Amniotic epithelial cell (primary cell): ENCODE results near the gene ST7.

Source experiments
- DNase-seq: peaks from one replicate; pipeline ENCODE4 v3.0.0-alpha.2; 2010; ENCODE audit warnings: low read depth

ST7 gene

DNA sequence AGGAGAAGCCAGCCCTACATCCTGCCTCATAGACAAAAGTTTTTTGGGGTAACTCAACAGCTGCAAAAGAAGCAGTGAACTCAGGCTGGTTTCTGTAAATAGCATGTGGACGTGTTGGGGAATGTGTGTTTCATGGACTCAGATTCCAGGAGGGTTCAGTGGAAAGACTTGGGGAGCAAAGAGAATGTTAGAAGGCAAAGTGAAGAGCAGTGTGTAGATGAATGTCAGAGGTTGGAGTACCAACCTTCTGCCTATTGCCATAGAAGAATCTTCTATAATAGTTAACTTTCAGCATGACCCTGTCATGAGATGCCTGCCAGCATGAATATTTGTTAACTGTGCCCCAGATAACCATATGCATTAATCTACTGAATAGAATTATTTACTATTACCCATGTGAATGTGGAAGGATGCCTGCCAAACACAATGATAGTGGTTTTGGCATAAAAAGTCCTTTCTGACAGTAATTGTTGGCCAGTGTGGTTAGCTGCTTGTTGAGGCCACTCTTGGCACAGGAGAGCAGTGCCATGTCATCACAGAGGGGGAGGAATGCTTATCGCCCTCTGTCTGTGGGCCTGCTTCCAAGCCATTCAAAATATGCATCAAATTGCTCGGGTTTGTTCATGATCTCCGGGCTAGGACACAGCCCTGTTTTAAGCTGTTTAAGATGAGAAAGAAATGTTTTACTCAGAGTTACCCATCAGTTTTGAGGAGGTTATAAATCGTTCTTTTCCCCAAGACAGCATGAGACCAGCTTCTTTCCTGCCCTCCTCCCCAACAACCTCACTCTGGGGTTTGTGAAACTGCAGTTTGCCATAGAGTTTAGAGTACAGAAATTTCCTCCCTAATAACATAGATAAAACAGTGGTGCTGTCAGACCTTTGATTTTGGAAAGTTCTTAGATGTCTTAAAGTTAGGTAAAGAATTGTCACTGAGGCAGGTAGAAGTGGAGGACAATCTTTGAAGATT is 204.2 kb downstream of the ST7 start:
- DNase-seq: peak; percentile 90

DNA sequence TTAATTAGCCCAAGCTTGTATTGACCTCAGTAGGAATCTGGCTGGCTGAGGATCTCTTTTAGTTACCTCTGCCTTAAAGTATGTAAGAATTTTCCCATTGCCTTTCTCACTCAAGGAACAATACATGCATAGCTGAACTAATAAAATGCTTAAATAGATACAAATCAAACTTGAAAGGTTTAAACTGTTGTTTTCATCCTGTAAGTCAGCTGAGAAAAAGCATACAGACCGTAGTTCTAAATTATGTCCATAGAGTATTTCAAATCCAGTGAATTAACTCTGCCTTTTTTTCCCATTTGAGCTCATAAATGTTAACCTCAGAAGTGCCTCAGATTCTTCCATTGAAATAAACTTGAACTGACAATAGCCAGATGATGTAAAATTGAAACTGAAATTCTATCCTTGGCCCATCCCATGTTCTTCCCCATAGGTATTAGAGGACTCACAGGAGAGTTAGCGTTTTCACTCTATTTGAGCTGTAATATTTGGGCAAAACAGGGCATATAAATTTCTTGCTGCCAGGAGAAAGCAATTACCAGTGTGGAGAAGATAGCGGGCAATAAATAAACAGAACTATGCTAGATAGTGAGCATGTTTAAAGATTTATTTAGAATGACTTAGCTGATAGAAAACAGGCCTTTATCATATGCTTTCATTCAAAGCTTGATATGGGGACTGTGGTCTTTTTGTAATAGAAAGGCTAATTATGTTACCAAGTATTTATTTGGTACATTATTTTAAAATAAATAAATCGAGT is 205.8 kb downstream of the ST7 start:
- peak; percentile 49 for DNase-seq

DNA sequence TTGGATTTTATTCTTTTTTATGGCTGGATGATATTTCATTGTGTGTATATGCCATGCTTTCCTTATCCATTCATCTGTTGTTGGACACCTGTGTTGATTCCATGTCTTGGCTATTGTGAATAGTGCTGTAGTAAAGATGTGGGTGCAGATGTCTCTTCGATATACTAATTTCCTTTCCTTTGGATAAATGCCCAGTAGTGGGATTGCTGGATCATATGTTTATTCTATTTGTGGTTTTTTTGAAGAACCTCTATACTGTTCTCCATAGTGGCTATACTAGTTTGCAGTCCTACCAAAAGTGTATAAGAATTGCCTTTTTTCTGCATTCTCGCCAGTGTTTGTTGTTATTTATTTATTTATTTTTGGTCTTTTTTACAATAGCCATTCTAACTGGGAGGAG is 209.8 kb downstream of the ST7 start:
- DNase-seq: no peak

DNA sequence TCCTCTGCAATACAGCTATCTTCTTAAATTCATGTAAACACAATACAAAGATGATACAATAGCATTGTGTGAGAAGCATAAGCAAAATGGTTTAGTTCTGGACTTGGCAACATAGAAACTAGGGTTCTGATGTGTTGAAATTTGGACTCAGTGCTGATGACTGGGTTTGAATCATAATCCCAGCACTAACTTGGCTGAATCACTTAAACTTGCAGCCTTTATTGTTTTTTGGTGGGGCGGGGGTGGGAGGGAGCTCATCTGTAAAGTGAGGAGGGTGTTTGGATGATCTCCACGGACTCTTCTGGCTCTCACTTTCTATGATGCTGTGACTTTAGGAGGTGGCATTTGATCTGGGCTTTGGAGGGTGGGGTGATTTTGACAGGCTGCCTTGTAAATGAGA is 211.3 kb downstream of the ST7 start:
- DNase-seq: peak; percentile 32

DNA sequence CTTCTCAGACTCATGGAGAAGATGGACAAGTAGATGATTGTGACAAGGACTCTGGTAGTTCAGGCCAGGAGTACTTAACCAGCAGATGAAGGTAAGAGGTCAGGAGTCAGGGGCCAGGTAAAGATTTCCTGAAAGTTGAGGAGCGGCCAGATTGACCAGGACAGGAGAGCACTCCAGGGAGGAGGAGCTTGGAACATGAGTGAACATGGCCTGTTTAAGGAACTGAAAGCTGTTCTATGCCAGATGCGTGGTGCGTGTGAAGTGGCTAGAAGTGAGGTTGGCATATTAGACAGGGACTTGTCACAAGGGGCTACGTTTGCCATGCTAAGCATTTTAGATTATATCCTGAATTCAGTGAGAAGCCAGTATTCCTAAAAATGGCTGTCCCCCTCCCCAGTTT is 212.4 kb downstream of the ST7 start:
- DNase-seq: no peak

DNA sequence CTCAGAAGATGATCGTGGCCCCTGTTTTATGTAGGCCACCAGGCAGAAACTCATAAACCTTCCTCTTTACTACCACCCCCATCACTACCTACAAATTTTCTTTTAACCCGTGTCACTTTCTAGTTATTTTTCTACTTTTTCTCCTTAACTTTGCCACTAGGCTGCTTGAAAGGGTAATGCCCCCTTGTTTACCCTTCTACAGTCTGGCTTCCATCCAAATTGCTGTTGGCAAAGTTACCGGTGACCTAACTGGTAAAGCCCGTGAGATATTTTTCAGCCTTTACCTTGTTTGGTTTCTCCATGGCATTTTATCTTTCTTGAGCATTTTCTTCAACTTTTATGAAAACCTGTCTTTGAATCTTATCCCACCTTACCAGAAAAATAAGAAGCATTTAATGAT is 216.6 kb downstream of the ST7 start:
- DNase-seq: peak; percentile 50

DNA sequence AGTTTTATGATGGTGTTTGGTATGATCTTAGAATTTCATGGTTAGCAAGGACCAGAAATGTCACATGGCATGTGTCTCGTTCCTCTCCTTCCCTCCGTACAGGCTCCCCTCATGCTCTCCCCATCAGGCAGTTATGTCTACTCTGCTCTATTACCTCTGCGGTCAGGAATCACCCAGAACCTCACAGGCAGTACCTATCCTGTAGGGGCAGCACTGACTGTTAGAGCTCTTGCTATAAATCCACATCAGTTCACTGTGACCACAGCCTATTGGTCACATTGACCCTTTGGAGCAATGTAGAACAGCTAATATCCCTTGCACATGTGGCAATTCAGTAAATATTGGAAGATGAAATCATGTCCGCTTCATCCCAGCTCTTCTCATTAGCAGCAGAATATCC is 217.8 kb downstream of the ST7 start:
- DNase-seq: no peak

DNA sequence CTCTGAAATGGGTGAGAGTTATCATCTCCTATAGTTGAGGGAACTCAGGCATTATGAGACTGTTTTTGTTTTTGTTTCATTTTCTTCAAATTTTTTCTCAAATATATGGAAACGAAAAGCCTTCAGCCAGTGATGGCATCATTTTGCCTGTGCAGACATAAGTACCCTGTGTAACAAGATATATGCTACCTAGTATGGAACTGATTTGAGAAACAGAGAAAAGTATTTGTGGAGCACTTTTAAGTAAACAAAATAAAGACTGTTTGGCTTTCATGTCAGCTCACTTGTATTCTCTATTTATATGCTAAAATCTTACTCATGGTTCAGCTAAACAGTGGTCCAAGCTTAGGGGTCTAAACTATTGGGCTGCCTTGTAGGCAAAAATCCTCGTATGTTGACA is 219.0 kb downstream of the ST7 start:
- no peak for DNase-seq

DNA sequence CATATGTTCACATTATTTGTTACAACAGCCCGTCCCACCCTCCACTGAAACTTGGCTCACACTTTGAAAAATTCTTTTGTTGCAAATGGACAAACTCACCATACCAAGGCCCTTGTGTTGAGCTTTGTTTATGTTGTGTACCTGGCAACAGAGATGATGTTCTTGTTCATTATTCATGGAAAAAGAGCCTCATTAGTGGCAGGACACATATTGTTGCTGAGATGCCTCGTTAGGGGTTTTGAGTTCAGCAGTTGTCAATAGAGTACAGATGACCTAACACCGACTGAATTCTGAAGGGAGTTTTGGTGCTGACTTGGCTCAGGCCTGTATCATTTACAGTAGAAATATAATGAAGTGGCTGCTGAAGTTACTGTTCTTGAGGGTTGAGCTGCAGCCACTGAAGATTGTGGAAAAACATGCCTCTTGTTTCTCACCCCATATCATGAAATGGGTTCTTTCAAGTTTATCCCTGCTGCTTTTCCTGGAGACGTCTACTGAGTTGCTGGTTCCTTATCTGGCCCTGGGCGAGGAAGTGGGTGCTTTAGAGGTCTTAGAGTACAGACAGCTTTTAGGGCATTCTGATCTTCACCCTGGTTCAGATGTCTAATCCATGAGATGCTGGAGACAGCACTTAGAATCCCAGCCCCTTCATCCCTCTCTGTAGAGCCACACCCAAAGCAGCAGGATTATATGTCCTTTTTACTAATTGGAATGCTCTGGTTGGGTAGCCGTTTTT is 219.9 kb downstream of the ST7 start:
- DNase-seq: peak; percentile 41

DNA sequence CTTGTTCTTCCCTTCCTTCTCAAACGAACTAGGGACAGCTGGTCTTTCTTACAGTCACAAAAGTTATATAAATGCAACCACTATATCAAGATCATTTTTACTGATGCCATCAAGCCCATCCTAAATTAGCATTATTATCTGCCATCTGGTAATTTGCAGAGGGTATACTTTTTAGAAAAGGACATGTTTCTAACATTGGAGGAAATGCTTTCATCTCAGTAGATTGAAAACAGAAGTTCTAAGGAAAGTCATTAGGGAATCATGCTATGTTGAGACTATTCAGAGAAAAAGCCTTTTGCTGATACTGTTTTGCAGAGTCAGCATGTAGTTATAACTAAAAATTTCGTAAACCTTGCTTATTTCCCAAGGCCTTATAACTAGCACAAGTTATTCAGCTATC is 222.9 kb downstream of the ST7 start:
- DNase-seq: no peak

DNA sequence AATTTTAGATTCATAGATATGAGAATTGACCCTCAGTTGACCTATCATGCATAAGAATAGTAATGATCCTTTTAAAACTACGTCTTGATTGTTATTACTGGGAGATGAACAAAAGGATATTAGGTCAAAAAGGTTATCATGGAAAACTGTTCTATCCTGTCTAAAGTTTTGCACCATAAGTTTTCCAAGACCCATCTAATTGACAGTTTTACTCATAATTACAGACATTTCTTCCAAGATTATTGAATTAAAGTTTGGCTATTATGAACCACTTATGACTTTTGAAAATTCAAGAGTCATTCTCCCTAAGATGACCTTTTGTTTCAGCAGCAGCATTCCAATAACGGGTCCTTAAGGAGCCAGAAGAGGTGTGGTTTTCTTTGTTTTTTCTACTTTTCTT is 225.3 kb downstream of the ST7 start:
- DNase-seq: no peak

DNA sequence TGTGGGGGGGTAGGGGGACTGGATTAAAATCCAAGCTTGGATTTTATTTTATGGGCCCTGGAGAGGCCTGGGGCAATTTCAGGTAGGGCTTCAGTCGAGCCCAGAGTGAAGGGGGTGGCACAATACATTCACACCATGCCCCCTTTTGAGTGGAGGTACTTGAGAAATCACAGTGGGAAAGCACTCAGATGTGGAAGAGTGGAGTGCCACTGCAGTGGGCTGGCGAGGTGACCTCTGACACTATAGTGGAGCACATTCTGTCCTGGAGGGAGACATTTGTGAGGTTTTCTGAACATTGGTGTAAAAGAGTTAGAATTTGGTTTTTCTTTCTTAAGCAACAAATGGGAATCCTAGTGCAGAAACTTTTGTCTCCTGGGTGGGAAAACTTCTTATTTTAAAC is 226.4 kb downstream of the ST7 start:
- no peak for DNase-seq

DNA sequence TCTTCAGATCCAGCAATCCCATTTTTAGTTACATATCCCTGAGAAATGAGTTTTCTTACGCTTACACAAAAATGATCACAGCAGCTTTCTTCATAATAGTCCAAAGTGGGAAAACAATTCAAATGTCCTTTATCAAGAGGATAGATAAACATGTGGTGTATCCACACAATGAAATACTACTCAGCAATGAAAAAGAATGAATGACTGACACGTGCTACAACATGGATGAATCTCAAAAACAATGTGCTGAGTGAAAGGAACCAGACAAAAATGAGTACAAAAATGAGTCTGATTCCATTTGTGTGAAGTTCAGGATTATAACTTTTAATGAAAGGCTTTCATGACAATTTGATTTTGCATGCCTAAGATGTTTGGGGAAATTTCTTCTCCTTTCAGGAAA is 230.4 kb downstream of the ST7 start:
- DNase-seq: no peak

DNA sequence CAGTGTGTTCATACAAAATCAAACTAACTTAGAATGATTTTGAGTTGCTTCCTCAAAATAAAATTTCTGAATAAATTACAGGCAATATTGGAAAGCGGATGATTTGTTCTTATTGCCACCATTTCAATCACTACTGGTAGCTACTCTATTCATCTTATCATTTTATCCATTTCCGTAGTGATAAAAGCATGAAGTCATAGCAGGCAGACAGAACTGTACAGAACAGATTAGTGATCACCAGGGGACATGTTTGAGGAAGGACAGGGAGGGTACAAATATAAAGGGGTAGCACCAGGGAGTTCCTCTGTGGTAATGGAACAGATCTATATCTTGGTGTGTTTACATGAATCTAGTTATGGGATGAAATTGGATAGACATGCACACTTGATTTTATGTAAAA is 231.1 kb downstream of the ST7 start:
- no peak for DNase-seq

DNA sequence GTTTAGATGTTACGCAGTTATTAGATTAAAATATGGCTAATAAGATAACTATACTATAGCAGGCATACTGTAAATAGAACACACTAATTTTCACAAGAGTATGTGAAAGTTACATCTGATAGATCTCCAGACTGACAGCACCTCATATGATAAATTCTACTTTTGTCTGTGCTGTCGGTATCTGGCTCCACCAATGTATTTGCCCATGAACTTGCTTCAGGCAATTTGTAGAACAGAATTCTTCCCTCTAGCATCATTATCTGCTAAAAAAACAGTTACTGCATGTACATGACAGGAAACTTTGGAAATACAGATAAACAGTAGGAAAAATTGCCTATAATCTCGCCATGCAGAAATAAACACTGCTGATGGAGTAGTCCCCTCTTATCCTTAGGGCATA is 231.8 kb downstream of the ST7 start:
- DNase-seq: no peak

DNA sequence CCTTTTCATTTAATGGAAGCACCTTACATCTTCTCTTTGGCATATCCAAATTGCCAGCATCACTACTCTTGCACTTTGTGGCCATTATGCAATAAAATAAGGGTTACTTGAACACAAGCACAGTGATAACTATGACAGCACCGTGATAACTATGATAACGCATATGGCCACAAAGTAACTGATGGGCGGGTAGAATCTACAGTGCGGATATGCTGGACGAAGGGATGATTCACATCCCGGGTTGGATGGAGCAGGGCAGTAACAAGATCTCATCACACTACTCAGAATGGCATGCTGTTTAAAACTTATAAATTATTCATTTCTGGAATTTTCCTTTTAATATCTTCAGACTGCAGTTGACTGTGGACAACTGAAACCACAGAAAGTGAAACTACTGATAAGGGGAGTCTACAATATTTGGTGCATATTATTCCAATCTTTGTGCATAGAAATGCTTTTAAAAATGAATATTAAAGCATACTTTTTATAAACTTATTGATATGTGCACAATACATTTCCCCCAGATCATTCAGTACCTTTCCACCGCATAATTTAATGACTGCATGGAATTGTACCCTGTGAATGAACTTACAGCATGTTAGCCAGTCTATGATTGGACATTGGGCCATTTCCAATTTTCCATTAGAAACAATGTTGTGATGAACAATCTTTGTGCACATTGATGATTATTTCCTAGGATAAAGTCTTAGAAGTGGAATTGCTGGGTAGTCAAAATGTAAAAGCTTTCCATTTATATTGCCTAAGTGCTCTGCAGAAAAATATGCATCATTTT is 233.1 kb downstream of the ST7 start:
- peak; percentile 95 for DNase-seq

DNA sequence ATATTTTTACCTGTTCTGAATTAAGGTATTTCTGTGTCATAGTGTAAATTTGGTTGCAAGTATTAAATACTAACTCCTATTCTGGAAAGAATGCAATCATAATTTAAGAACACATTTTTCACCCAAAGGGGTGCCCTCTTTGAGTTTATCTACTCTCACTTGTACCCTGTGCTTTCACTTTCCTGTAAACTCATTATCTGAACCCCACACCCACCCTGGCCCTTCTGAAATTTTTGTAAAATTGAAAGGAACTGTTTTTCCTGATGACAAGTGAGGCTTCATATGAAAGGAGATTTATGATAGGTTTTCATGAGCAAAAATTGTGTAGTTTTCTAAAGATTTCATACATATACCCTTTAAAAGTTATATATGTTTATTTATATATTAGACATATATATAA is 235.1 kb downstream of the ST7 start:
- DNase-seq: no peak

DNA sequence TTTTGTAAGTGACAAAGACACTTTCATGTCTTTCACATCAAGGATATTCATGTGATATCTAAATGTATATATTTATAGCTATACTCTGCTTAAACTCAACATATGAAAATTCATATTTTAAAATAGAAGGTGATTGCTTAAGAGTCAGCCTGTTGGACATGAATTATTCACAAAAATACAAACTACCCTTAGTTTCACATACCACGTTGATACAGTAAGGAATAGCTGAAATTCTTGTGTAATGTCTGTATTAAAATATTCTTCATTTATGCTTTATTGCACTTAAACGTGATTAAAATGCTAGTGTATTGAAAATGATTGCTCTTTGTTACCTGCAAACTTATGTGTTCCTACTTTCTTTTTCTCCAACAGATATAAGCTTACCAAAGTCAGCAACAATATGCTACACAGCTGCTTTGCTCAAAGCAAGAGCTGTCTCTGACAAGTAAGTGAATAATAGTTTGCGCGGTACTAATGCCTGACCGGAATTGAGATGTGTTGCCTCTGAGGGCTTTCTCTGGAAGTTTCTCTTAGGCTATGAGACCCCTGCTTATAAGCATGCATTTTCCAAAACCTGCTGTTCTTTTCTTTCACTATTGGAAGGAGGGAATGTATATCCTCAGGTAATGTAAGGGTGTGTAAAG is 235.8 kb downstream of the ST7 start:
- DNase-seq: peak; percentile 47

DNA sequence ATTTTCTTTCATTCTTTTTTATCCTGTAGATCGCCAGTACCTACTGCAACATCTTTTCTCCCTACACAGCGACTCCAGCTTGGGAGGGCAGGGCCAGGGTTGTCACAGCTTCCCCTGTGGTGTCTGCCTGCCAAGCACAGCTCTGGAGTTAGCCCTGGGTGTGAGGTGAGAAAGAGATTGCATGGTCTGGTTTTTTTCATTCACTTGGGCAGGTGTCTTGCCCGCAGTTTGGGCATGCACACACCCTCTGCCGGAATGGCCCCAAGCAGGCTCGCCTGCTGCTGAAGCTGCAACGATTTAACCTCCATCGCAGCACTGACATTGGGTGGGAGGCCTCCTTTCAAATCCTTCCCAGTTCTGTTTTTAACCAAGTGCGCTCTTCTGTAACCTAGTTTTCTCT is 236.8 kb downstream of the ST7 start:
- DNase-seq: no peak

DNA sequence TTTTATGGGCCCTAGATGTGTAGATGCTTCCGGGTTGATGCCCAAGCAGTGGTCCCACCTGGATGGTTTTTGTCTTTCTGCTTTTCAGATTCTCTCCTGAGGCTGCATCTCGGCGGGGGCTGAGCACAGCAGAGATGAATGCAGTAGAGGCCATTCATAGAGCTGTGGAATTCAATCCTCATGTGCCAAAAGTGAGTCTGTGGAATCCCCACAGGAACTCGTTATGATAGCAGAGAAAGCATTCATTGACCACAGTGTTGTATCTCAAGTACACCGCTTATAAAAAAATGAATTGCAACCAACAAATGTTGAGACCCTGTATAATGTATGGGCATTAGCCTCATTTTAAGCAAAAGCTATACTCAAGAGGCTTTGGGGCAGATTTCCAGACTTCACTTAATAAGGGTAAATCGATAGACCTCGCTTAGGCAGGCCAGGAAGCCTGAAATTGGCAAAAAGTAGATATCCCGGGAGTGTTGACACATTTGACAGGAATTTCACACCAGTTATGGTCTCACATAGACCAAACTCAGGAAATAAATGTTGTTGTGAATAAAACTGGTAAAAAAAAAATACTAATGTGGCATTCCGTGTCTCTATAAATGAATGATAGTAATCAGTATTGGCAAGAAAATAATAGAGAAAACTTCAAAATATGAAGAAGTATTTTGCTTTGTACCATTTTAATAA is 237.6 kb downstream of the ST7 start:
- no peak for DNase-seq

DNA sequence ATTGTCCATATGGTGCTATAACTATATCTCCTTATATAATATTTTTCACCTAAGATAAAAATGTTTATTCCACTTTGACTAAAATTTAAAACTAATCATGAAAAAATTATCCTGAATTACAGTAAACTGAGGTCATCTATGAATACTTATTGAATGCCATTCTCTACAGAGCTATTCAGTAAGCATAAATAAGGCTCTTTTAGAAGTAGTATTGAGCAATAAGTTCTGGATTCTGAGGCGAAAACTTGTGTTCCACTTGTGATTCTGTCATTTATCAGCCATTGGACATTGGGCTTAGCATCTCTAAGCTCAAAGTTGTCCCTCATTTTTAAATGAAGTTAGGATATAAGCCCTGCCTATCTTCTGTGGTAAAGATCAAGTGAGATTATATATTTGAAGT is 238.8 kb downstream of the ST7 start:
- DNase-seq: no peak
